Frontal cortex (tissue), 4 donors: ENCODE results near the gene TPD52L1. TPM values are rescaled to one million over a fixed set of nuclear protein-coding genes. Genes with fewer than 3 reads are reported as not detected.
"Not testable (repeated sequence)": the region's sequence is repeated elsewhere in the genome, so short reads cannot be mapped to it uniquely, and the experiment has no call there.

Experiments used
- DNase-seq, 2 donors: peaks; one replicate each; pipeline ENCODE4 v3.0.0; 2012; ENCODE audit warnings: low spot score in 2 of 2
- FAIRE-seq: peaks from 2 replicates; lab custom pipeline; 2012; peaks lifted over from hg19 to GRCh38; lab: Jason Lieb, UNC
- total RNA-seq: library from RNA; depleted of rRNA; stranded (reverse); fragments of >200 nt; gene quantifications from one replicate; pipeline ENCODE4 v1.2.3, GENCODE V29; 2014
- donor health status: control.
- donor health status: control.
- donor health status: control.

TPD52L1 gene
- total RNA-seq, 1 donor from 2014 or later, result 9.4 TPM

DNA sequence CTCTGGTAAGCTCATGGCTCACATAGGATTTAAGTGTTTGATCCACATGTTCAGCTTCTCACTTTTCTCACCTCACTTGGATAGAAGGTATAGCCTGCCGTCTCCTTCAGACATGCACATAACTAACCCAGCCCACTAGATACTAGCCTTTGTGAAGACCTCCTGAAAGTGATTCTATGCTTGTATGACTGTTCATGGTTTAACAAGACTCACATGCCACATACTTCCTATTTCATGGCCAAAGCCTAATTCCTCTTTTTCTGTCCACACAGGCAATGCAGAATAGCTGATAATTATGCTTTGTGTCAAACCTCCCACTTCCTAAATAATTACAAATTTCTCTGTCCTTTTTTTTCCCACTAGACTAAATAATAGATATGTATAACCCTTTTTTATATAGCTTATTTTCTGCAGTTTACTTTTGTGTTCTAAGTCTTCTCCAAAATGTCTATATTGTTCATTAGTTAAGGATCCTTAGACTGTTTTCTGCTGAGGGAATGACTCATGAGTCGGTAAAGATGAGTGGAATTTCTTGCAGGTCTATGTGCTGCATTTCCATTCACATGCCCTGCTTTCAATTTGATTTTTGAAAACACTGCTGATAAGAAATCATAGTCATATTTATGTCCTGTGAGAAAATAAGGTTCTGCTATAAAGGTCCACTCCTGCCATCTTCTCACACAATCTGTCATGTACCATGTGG, 105.2 kb downstream of the TPD52L1 start:
- FAIRE-seq, result no peak
- no peak for DNase-seq

DNA sequence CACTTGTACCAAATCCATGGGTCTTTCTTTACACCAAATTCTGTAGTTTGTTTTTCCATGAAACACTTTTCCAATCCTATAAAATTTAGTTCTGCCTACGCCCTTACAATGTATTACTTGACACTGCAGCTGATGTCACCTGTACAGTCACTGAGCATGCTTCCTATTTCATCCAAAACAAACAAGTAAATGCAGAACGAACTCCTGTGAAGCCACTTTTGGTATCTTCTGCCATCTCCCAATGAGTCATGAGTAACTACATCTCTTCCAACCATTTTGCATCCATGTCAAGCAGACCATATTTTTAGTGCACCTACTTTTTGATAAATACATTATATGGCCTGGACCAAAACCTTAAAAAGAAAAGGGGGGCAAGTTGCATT, 105.8 kb downstream of the TPD52L1 start:
- FAIRE-seq (no peak), DNase-seq (no peak)

DNA sequence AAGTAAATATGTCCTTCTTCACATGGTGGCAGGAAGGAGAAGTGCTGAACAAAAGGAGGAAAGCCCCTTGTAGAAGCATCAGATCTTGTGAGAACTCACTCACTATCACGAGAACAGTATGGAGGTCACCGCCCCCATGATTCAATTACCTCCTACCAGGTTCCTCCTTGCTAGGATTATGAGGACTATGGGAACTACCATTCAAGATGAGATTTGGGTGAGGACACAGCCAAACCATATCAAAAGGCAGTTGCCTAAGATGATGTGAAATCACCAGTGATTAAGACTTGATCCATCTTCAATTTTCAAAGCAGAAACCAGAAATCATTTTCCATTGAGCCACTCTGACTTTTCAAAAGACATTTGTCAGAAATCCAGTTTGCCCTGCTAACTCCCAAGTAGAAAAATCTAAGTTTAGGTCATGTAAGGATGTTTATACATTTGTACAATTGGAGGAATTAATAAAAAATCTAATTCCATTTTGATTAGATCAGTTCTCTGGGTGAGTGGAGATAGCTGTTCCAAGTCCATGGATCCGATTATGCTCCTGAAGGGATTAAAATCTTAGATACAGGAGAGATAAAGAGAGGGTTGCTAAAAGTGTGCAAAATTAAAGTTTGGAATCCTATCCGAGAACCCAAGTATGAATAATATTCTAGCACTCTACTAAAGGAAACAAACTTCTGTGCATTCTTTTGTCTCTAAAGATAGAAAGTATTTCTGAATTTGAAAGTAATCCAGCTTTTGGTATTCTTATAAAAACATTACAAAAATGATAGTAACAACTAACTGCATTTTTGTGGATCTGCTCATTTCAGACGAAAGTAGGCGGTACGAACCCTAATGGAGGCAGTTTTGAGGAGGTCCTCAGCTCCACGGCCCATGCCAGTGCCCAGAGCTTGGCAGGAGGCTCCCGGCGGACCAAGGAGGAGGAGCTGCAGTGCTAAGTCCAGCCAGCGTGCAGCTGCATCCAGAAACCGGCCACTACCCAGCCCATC, 108.7 kb downstream of the TPD52L1 start:
- no peak for DNase-seq
- FAIRE-seq, result no peak

DNA sequence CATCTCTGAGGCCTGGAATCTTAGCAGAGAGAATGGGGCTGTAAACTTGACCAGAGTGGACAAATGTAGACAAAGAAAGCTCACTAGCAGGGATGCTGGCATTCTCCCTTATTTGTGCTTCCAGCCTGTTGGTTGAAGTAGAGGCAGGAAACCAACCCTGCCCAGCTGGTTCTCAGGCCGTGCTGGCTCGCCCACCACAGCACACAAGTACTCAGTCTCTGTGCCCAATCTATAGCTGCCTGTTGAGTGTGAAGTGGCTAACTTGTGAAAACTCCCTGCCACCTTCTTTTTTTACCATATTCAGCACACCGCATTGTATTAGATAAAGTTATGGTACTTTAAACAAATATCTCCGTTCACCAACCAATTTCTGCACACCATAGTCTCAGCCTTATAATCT, 110.9 kb downstream of the TPD52L1 start:
- FAIRE-seq (no peak), DNase-seq (no peak)

DNA sequence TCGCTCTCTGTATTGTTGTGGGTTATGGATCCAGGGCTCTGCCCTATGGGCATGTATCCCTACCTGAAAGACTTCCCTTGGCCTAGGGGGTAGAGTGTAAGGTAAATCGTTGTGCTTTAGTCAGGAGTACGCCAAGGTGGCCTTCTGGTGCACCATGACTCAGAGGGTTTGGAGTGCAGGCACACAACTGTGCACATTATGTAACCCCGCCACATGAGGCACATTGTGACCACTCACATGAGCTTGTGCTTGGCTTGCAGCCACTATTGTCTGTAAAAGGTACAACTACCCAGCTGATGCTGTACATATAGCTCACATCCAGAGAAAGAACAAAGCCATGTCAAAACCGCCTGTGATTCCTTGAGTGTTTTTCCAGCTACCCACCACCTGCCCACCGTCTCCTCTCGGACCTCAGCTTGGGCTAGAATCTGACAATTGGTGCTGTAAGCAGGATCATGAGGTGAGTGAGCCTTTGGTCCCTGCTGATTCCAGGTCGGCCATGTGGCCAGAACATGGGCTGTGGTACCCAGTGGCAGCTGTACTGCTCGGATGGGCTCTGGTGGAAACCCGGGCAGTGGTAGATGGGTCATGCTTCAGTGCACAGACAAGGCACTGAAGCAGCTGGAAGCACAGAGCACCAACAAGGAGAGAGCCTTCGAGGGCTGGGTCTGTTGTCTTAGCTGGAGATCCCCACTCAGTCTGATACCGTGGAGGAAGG, 114.4 kb downstream of the TPD52L1 start:
- DNase-seq (no peak), FAIRE-seq (no peak)

DNA sequence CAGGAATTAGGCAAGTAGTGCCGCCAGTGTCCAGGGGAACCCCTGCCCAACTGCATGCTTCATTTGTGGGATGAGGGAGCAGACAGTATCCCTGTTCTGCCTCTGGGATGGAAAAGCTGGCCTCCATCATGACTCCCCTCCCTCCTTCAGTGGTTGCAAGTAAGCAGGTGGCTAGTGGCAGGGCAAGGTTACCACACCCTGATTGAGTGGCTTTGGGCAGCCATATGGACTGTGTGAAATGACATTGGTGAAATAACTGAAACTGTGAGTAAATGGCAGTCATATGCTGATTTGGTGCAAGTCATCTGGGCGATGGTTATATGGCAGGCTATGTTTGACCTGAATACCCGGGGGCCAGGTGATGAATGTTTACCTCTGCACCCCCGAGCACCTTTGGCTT, 115.2 kb downstream of the TPD52L1 start:
- DNase-seq, result no peak
- FAIRE-seq, result no peak

DNA sequence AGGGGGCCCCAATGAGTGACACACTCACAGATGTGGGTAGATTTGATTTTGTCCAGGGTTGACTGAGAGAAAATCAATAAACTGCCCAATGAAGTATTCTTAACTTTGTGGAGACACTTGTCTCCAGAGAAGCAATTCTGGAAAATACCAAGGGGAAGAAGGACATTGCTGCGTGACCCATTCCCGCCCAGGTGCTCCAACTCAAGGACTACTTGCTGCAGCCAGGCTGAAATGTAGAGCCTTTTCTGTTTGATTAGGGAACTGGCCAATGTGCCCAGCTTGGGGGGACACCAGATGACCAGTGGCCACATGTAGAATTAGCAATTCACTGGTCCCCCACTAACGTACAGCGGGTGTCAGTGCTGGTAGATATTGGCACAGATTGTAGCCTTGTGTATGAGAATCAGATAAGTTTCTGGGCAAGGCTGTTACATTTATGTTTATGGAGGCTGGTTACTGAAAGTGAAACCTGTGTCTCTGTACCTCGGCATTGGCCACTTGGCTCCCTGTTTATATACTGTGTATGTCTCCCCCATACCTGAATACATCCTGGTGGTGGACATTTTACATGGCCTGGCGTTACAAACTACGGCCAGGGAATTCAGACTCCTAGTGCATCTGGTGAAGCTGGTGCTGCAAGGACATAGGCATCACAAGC, 115.9 kb downstream of the TPD52L1 start:
- DNase-seq (no peak), FAIRE-seq (no peak)

DNA sequence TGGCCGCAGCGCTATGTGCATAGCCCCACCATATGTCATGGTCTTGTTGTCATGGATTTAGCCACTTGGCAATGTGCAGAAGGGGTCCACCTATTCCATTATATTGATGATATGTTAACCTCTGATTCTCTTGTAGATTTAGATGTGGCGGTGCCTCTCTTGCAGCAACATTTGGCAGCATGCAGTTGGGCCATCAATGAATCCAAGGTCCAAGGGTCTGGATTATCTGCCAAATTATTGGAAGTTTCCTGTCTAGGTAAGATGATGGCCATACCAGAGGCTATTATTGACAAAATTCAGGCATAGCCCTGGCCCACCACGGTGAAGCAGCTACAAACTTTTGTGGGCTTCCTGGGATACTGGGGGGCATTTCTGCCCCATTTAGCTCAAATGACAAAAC, 116.8 kb downstream of the TPD52L1 start:
- FAIRE-seq, result no peak
- no peak for DNase-seq

DNA sequence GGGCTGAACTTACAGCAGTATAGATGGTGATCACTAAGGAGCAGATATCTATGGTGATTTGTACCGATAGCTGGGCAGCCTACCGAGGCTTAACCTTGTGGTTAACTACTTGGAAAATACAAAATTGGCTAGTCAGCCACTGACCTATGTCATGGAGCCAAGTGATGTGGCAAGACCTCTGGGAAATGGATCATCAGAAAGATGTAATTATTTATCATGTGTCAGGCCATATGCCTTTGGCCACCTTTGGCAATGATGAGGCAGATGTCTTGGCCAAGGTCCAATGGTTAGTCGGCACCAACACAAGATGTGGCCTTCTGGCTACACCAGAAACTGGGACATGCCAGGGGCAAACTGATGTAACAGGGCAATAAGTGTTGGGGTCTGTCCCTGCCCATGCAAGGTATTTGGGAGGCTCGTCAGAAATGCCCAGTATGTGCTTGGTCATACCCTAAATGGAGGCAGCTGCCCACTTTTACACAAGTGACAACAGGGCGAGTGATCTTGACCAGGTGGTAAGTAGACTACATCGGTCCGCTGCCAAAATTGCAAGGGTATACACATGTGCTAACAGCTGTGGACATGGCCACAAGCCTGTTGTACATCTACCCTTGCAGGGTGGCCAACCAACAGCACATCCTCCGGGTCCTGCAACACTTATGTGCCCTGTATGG, 118.0 kb downstream of the TPD52L1 start:
- DNase-seq (no peak), FAIRE-seq (no peak)

DNA sequence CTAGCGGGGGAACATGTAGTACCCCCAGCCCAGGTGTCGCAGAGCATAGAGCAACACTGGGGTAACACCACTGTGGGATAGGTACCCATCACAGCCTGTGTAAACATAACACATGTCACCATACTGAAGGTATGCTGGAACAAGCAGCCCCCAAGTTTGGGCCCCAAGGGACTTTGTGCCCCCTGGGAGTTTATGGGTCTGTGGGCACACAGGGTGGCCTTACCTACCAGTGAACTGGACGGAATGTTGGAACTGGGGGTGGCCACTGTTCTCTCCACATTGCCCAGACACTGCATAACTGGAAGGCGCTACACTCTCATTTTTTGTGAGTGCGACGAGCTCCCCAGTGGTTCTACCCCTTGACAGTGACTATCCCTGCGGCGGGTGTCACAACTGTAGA, 119.7 kb downstream of the TPD52L1 start:
- FAIRE-seq (no peak), DNase-seq (no peak)

DNA sequence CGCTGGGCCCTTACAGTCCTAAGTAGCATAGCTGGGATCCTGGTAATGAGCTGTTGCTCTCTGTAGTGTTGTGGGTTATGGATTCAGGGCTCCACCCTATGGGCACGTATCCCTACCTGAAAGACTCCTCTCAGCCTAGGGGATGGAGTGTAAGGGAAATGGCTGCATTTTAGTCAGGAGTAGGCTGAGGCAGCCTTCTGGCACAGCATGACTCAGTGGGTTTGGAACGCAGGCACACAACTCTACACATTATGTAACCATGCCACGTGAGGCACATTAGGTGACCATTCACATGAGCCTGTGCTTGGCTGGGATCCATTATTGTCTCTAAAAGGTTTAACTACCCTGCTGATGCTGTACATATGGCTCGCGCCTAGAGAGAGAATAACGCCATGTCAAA, 120.4 kb downstream of the TPD52L1 start:
- FAIRE-seq, result no peak
- no peak for DNase-seq

DNA sequence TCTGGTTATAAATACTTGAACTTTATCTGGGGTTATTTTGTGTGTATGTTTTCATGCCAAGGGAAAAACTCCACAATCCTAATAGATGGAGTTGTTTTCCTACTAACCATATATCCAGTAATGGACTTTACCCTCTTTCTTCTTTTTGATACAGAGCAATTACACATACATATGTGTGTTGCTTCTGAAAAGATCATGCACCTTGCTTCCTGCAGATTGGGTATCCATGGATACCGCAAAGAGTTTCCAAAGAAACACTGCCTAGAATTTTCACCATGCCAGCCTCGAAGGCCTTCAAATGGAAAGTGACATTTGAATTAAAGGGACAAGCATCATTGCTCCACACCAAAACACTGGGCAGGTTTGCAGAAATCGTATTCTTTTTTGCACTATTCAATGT, 121.4 kb downstream of the TPD52L1 start:
- DNase-seq (no peak), FAIRE-seq (no peak)

DNA sequence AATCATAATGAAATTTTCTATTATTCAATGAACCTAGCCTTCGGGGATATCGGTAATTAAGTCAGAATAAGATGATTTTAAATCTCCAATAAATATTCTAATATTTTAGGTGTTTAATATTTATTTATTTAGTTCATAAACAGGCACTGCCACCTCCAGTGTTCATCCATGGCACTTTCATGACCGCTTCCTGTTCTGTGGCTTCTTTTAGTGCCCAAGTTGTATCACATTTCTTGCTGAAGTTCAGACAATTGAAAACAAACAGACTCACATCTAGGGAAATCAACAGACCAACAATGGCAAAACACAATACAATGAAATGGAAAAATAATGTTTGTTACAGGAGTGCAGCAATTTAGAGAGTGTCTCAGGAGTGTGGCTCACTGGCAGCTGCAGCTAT, 122.2 kb downstream of the TPD52L1 start:
- no peak for DNase-seq
- no peak for FAIRE-seq

DNA sequence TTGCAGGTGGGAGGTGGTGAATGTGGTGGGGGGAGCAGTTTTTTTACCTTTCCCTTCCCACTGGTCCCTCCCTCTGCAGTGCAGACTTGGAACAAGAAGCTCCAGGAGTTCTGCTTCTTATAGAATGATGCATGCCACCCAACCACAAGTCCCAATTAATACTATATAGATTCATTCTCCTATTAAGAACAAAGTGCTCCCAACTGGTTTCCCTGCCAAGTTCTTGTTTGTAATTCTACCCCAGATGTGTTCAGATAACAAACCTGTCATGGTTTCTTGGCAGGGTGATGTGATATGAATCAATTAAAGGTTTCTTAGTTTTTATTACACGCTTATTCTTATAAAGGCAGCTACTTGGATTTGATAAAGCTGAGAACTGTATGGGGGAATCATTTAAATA, 124.3 kb downstream of the TPD52L1 start:
- FAIRE-seq (no peak), DNase-seq (no peak)

DNA sequence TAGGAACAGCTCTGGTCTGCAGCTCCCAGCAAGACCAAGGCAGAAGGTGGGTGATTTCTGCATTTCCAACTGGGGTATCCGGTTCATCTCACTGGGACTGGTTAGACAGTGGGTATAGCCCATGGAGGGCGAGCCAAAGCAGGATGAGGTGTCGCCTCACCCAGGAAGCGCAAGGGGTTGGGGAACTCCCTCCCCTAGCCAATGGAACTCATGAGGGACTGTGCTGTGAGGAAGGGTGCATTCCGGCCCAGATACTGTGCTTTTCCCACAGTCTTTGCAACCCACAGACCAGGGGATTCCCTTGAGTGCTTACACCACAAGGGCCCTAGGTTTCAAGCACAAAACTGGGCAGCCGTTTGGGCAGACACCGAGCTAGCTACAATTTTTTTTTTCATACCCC, 126.4 kb downstream of the TPD52L1 start:
- DNase-seq, result no peak
- no peak for FAIRE-seq

DNA sequence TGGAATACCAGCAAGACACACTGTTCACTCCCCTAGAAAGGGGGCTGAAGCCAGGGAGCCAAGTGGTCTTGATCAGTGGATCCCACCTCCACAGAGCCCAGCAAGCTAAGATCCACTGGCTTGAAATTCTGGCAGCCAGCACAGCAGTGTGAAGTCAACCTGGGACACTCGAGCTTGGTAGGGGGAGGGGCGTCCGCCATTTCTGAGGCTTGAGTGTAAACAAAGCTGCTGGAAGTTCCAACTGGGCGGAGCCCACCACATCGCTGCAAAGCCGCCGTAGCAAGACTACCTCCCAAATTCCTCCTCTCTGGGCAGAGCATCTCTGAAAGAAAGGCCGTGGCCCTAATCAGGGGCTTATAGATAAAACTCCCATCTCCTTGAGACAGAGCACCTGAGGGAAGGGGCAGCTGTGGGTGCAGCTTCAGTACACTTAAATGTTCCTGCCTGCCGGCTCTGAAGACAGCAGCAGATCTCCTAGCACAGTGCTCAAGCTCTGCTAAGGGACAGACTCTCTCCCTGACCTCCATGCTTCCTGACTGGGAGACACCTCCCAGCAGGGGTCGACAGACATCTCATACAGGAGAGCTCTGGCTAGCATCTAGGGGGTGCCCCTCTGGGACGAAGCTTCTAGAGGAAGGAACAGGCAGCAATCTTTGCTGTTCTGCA, 126.9 kb downstream of the TPD52L1 start:
- not testable (repeated sequence) for DNase-seq, FAIRE-seq

DNA sequence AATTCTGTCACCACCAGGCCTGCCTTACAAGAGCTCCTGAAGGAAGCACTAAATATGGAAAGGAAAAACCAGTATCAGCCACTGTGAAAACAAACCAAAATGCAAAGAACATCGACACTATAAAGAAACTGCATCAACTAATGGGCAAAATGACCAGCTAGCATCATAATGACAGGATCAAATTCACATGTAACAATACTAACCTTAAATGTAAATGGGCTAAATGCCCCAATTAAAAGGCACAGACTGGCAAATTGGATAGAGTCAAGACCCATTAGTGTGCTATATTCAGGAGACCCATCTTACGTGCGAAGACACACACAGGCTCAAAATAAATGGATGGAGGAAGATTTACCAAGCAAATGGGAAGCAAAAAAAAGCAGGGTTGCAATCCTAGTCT, 128.9 kb downstream of the TPD52L1 start:
- DNase-seq, result not testable (repeated sequence)

DNA sequence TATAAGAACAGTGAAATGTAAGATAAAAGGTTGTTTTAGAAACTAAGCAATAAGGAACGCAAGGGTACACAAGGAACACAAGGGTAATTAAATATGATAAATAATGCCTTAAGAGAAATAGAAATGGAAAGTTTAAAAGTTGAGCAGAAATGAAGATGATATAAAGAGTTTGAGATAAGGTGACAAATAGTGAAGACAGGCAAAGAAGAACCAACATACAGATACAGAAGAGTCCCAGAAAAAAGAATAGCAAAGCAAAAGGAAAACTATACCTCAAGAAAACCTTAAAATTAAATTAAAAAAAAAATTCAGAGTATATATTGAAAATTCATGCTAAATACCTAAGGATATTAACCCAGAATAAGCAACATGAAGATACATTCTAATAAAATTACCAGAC, 131.8 kb downstream of the TPD52L1 start:
- DNase-seq (no peak), FAIRE-seq (no peak)

More for the DNA sequence above, 128.9 kb downstream of the TPD52L1 start:
- FAIRE-seq, result not testable (repeated sequence)

DNA sequence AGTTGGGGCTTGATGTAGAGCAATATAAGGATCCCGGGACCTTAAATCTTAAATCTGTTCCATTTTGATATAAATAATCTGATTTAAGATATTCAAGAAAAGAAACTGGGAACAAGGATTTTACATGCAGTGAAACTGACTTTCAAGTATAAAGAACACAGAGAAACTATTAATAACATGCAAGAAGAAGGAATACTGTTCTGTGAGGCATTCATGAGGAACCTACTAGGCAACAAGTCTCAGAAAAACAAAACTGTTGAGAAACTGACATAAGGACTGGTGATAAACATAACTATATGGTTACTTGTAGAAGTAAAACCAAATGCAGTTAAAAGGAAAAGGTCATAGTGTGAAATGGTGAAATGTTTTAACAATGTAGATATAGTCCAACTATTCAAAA, 132.4 kb downstream of the TPD52L1 start:
- FAIRE-seq (no peak), DNase-seq (no peak)
